ENCODE measurements around the gene SLC49A3.

GRCh38 chr4:677431-678293, 11.3 kb downstream of the SLC49A3 start:
- no peak for TF ChIP-seq CTCF (conservative IDR thresholded peaks at IDR 0.05; ENCODE audit: low read depth in 2 of 2)
- TF ChIP-seq POLR2AphosphoS5 (IDR thresholded peaks at IDR 0.05; ENCODE audit: low read depth) = no peak; the same call in 1 of the 2 replicates
- no peak for TF ChIP-seq REST (IDR thresholded peaks at IDR 0.05; ENCODE audit: unreplicated experiment)
